HepG2 (cell line): Measurements from ENCODE around the gene FNDC3B. TPM values are rescaled to one million over a fixed set of nuclear protein-coding genes. Genes with fewer than 3 reads are reported as not detected.

Source experiments
- ATAC-seq: fragments of 200-7000 bp; cut with Tn5 transposase; 3 replicates; pipeline ENCODE4 v1.9.1; 2020; ENCODE audit warnings: mild to moderate bottlenecking, moderate library complexity
- BruUV-seq: library from RNA; stranded (reverse); fragments of 400-500 nt; replicated peaks from 2 replicates; lab custom pipeline; 2021; lab: Mats Ljungman, UMichigan
- CTCF ChIA-PET: fragments of 300-600 bp; formaldehyde crosslinking; extraction: SDS; loops from one replicate; lab custom pipeline; 2021; ENCODE audit warnings: low total read pairs, inconsistent platforms, low intra/inter-chr PET ratio; lab: Yijun Ruan, JAX
- POLR2A ChIA-PET: fragments of 350-600 bp; sonication (Branson Sonifier 250); formaldehyde crosslinking; loops from one replicate; lab custom pipeline; 2020; ENCODE audit warnings: antibody characterized with exemption, inconsistent platforms; lab: Yijun Ruan, JAX
- DNase-seq: peaks from one replicate; pipeline ENCODE4 v3.0.0-alpha.2; 2015; ENCODE audit warnings: low spot score
- FAIRE-seq: peaks from 3 replicates; lab custom pipeline; 2011; peaks lifted over from hg19 to GRCh38; lab: Jason Lieb, UNC
- H2AFZ ChIP-seq: one replicate; pipeline ENCODE4 v1.6.1; 2011; ENCODE audit warnings: low read length, inconsistent platforms
- H3K27ac ChIP-seq: fragments of 300-600 bp; 3 replicates; pipeline ENCODE4 v1.8.0; 2011; ENCODE audit warnings: mixed run types, mild to moderate bottlenecking, mixed read lengths, low read length, inconsistent platforms; ENCODE audit not compliant: insufficient read depth; ENCODE audit errors: extremely low read length
- H3K27me3 ChIP-seq, 2 experiments: fragments of 200-600 bp in 1 of 2; 2 replicates in 1 of 2; 3 replicates in 1 of 2; pipeline versions ENCODE4 v1.6.0 to v1.8.0; 2011; ENCODE audit warnings: low read length in 2 of 2, mild to moderate bottlenecking in 2 of 2, moderate library complexity in 2 of 2, inconsistent platforms in 1 of 2; ENCODE audit not compliant: insufficient read depth in 2 of 2, control insufficient read depth in 1 of 2
- H3K36me3 ChIP-seq, 2 experiments: fragments of 200-600 bp in 1 of 2; replicated peaks in 1 of 2; 2 replicates in 1 of 2; 3 replicates in 1 of 2; pipeline versions ENCODE4 v1.5.1 to v1.8.0; 2011; ENCODE audit warnings: low read length in 2 of 2, inconsistent platforms in 1 of 2; ENCODE audit not compliant: insufficient read depth in 2 of 2, control insufficient read depth in 1 of 2
- H3K4me1 ChIP-seq: 2 replicates; pipeline ENCODE4 v1.5.1; 2012; ENCODE audit warnings: low read length, inconsistent platforms; ENCODE audit not compliant: insufficient read depth
- H3K4me2 ChIP-seq: 2 replicates; pipeline ENCODE4 v1.6.0; 2011; ENCODE audit warnings: low read depth, low read length, inconsistent platforms
- H3K4me3 ChIP-seq, 3 experiments: fragments of 200-600 bp in 1 of 3; sonication (generic), shearing (Covaris generic) in 1 of 3; replicated peaks in 1 of 3; 2 replicates each; pipeline ENCODE4 v1.5.1; 2011 to 2016; ENCODE audit warnings: low read length in 3 of 3, inconsistent platforms in 2 of 3, low read depth in 2 of 3, mild to moderate bottlenecking in 2 of 3, control low read depth in 1 of 3, mixed read lengths in 1 of 3; ENCODE audit not compliant: insufficient read depth in 1 of 3
- H3K79me2 ChIP-seq: one replicate; pipeline ENCODE4 v1.6.1; 2011; ENCODE audit warnings: low read length, inconsistent platforms; ENCODE audit not compliant: insufficient read depth
- H3K9ac ChIP-seq: 2 replicates; pipeline ENCODE4 v1.6.0; 2011; ENCODE audit warnings: mild to moderate bottlenecking, low read depth, low read length, inconsistent platforms; ENCODE audit not compliant: insufficient read depth
- H3K9me3 ChIP-seq: 2 replicates; pipeline ENCODE4 v1.5.1; 2012; ENCODE audit warnings: mild to moderate bottlenecking, low read length
- H4K20me1 ChIP-seq: 2 replicates; pipeline ENCODE4 v1.6.0; 2011; ENCODE audit warnings: inconsistent platforms, mild to moderate bottlenecking, low read length, moderate library complexity; ENCODE audit not compliant: insufficient read depth
- ATF7-NPFF ChIP-seq: sonication (generic); formaldehyde crosslinking; IDR thresholded peaks from 2 replicates; pipeline ENCODE4 v1.8.1; 2023; ENCODE audit warnings: mild to moderate bottlenecking, low read depth, missing genetic modification reagents, moderate library complexity
- FOXA1 ChIP-seq, 2 experiments: fragments of 450-650 bp in 1 of 2; sonication (generic) in 1 of 2; formaldehyde crosslinking in 1 of 2; IDR thresholded peaks; 2 replicates each; pipeline versions ENCODE4 v1.4.0 to v1.6.1; 2016 to 2020; ENCODE audit warnings: missing genetic modification reagents in 1 of 2
- KLF11 ChIP-seq: IDR thresholded peaks from 2 replicates; pipeline ENCODE4 v1.6.1; 2016; ENCODE audit warnings: missing compliant biosample characterization
- MXD4 ChIP-seq: IDR thresholded peaks from 2 replicates; pipeline ENCODE4 v1.6.1; 2016; ENCODE audit warnings: mild to moderate bottlenecking, missing biosample characterization, missing genetic modification reagents
- NFKBIZ ChIP-seq: IDR thresholded peaks from 2 replicates; pipeline ENCODE4 v1.6.1; 2018; ENCODE audit warnings: missing genetic modification reagents, missing compliant biosample characterization
- NKX3-1 ChIP-seq: sonication (generic); formaldehyde crosslinking; IDR thresholded peaks from 2 replicates; pipeline ENCODE4 v1.5.0; 2020; ENCODE audit warnings: missing genetic modification reagents
- PHF5A ChIP-seq: IDR thresholded peaks from one replicate; pipeline ENCODE4 v1.6.1; 2018; ENCODE audit warnings: low read depth, missing genetic modification reagents; ENCODE audit not compliant: unreplicated experiment
- POLR2A ChIP-seq, 2 experiments: IDR thresholded peaks; 2 replicates each; pipeline ENCODE4 v1.6.1; 2011; ENCODE audit warnings: low read depth in 2 of 2, low read length in 2 of 2, mild to moderate bottlenecking in 1 of 2, moderate library complexity in 1 of 2; ENCODE audit not compliant: insufficient read depth in 1 of 2
- RBM22 ChIP-seq: fragments of 200-400 bp; formaldehyde crosslinking; optimal IDR thresholded peaks from 2 replicates; pipeline ENCODE3; 2017; ENCODE audit warnings: mild to moderate bottlenecking, low read length, moderate library complexity
- REXO4 ChIP-seq: sonication (generic); formaldehyde crosslinking; IDR thresholded peaks from 2 replicates; pipeline ENCODE4 v1.8.0; 2022; ENCODE audit warnings: missing genetic modification reagents, mild to moderate bottlenecking, borderline replicate concordance
- TBP ChIP-seq: sonication (generic); formaldehyde crosslinking; IDR thresholded peaks from 2 replicates; pipeline ENCODE4 v1.5.0; 2020; ENCODE audit warnings: missing genetic modification reagents
- XRCC5 ChIP-seq: fragments of 200-400 bp; formaldehyde crosslinking; optimal IDR thresholded peaks from 2 replicates; pipeline ENCODE3; 2017; ENCODE audit warnings: mild to moderate bottlenecking, low read length
- ZNF547 ChIP-seq: sonication (generic); formaldehyde crosslinking; IDR thresholded peaks from 2 replicates; pipeline ENCODE4 v1.5.1; 2020; ENCODE audit warnings: mild to moderate bottlenecking, missing genetic modification reagents
- ZNF724P ChIP-seq: sonication (generic); formaldehyde crosslinking; IDR thresholded peaks from 2 replicates; pipeline ENCODE4 v1.8.0; 2022; ENCODE audit warnings: missing genetic modification reagents, borderline replicate concordance
- WGBS: methylation state at CpG from one replicate; pipeline ENCODE4 v1.1.6; 2017; ENCODE audit warnings: low lambda C conversion rate; 5-methylcytosine and 5-hydroxymethylcytosine counted together
- in situ Hi-C: cut with HindIII; loops from 2 replicates; pipeline ENCODE4 v1.10.0; 2017; ENCODE audit warnings: low pct_unique_long_range_greater_than_20kb; ENCODE audit not compliant: extremely low pct_ligation_motif_present
- intact Hi-C: fragments of 100-400 bp; cut with micrococcal nuclease; formaldehyde crosslinking; loops from one replicate; pipeline ENCODE4 v1.10.0; 2022; ENCODE audit not compliant: unreplicated experiment
- polyA plus RNA-seq, 8 experiments: library from polyadenylated mRNA; depleted of rRNA in 3 of 8; stranded (reverse) in 7 of 8; unstranded in 1 of 8; fragments of >200 nt; fragmentation: Illumina TruSeq in 4 of 8; extraction: Trizol in 4 of 8; gene quantifications; 2 replicates each; pipeline versions ENCODE4 v1.2.1 to v1.2.3, GENCODE V29; 2011 to 2016; ENCODE audit warnings: low read depth in 4 of 8, missing spikeins in 1 of 8, mixed read lengths in 1 of 8; ENCODE audit not compliant: insufficient read depth in 1 of 8
- total RNA-seq, 5 experiments: library from RNA; depleted of rRNA; stranded (reverse); fragments of >200 nt; fragmentation: Illumina TruSeq; extraction: Trizol; gene quantifications; 2 replicates each; pipeline ENCODE4 v1.2.3, GENCODE V29; 2016; ENCODE audit warnings: low read depth in 1 of 5
- TF ChIP-seq, protein P1 (sequence below): sonication (generic); formaldehyde crosslinking; IDR thresholded peaks from 2 replicates; pipeline ENCODE4 v1.4.0; 2020; ENCODE audit warnings: mild to moderate bottlenecking, missing genetic modification reagents
- TF ChIP-seq, protein P2 (sequence below): sonication (generic); formaldehyde crosslinking; IDR thresholded peaks from 2 replicates; pipeline ENCODE4 v1.8.0; 2022; ENCODE audit warnings: missing genetic modification reagents, low read depth, mild to moderate bottlenecking, borderline replicate concordance
- TF ChIP-seq, protein P3 (sequence below): sonication (generic); formaldehyde crosslinking; IDR thresholded peaks from 2 replicates; pipeline ENCODE4 v1.4.0; 2020; ENCODE audit warnings: missing genetic modification reagents, mild to moderate bottlenecking, borderline replicate concordance

The FNDC3B gene
- total and polyA plus RNA-seq, 2 of the 13 experiments (the other 11 are each of a cell fraction or from before 2014, with no cell fraction given), result 74.8 to 103 TPM

DNA sequence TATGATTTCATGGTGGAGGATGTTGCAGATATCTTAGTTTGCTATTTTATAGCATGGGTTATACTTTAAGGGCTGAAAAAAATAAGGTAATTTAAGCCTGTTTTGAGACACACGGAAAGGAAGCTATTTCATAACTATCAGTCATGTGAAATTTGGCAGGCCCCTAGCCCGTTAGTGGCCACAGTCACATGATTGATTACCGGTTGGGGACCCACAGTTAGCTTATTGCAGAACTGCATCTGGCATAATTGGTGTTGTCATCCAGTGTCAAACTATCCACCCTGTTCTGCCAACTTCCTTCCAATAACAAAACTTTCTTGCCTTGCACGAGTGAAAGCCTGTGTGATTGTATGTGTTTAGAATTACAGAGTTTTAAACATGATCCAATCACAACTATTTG, 35.2 kb downstream of the FNDC3B start (continued):
- TF ChIP-seq, protein P1, sequence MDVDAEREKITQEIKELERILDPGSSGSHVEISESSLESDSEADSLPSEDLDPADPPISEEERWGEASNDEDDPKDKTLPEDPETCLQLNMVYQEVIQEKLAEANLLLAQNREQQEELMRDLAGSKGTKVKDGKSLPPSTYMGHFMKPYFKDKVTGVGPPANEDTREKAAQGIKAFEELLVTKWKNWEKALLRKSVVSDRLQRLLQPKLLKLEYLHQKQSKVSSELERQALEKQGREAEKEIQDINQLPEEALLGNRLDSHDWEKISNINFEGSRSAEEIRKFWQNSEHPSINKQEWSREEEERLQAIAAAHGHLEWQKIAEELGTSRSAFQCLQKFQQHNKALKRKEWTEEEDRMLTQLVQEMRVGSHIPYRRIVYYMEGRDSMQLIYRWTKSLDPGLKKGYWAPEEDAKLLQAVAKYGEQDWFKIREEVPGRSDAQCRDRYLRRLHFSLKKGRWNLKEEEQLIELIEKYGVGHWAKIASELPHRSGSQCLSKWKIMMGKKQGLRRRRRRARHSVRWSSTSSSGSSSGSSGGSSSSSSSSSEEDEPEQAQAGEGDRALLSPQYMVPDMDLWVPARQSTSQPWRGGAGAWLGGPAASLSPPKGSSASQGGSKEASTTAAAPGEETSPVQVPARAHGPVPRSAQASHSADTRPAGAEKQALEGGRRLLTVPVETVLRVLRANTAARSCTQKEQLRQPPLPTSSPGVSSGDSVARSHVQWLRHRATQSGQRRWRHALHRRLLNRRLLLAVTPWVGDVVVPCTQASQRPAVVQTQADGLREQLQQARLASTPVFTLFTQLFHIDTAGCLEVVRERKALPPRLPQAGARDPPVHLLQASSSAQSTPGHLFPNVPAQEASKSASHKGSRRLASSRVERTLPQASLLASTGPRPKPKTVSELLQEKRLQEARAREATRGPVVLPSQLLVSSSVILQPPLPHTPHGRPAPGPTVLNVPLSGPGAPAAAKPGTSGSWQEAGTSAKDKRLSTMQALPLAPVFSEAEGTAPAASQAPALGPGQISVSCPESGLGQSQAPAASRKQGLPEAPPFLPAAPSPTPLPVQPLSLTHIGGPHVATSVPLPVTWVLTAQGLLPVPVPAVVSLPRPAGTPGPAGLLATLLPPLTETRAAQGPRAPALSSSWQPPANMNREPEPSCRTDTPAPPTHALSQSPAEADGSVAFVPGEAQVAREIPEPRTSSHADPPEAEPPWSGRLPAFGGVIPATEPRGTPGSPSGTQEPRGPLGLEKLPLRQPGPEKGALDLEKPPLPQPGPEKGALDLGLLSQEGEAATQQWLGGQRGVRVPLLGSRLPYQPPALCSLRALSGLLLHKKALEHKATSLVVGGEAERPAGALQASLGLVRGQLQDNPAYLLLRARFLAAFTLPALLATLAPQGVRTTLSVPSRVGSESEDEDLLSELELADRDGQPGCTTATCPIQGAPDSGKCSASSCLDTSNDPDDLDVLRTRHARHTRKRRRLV, result no peak
- TF ChIP-seq FOXA1 (IDR thresholded peaks at IDR 0.05) (no peak), FOXA1 (CRISPR knock-in tag; IDR thresholded peaks at IDR 0.05) (no peak), ATF7-NPFF (no peak), RBM22 (peak; percentile 47), TBP (no peak)

DNA sequence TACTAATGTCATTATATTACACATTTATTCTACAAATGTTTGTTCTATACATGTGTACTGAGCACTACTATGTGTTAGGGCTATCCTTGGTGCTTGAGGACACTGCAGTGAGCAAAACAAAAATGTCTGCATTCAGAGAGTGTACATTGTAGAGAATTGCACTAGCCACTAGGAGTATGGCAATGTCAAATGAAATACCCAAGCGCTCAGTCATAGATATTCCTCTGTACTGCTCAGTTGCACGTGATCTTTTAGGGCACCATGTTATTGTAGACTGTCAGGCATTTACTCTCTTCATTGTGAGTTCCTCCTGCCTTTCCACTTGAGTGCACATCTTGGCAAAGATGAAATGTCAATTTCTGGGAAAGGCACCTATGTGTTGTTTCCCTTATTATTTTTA, 36.8 kb downstream of the FNDC3B start:
- BruUV-seq, result no TSS peak
- H3K9me3 ChIP-seq, result no peaks in the 10 kb centered on the region
- no peak for FAIRE-seq
- WGBS, result 88% methylated on average over 2 of the region's 2 CpGs
- H3K79me2 ChIP-seq, result peaks cover 100% of the 10 kb centered on the region
- peak; percentile 22 for ATAC-seq
- no peak overlapping the region for H3K4me3 ChIP-seq
- peak overlapping the region; percentile 19; the same call in 1 of the 2 replicates for H3K4me2 ChIP-seq
- DNase-seq, result no peak
- intact Hi-C loops (no loop called here), in situ Hi-C loops (no loop called here)
- H3K36me3 ChIP-seq, result peaks cover 8 to 40% of the 10 kb centered on the region in 2 experiments
- peak overlapping the region; percentile 21 for H3K27ac ChIP-seq
- ChIA-PET CTCF (no interaction called here), POLR2A (no interaction called here)
- no peak overlapping the region for H2AFZ ChIP-seq
- no peak overlapping the region for H3K9ac ChIP-seq
- peaks cover 100% of the 10 kb centered on the region for H4K20me1 ChIP-seq
- H3K27me3 ChIP-seq, result no peaks in the 10 kb centered on the region
- peaks cover 100% of the 10 kb centered on the region for H3K4me1 ChIP-seq
- TF ChIP-seq, protein P2, sequence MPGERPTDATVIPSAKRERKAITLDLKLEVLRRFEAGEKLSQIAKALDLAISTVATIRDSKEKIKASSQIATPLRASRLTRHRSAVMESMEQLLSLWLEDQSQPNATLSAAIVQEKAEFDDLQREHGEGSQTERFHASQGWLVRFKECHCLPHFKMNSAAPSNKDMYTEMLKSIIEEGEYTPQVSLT (CRISPR knock-in tag), result no peak
- TF ChIP-seq XRCC5 (no peak), POLR2A (IDR thresholded peaks at IDR 0.05; ENCODE audit: insufficient read depth in 1 of 2, low read depth in 2 of 2, low read length in 2 of 2) (0 out of 4 replicates have a peak, but pooled peaks of 1 of the 2 experiments have one; percentile 31), NFKBIZ (CRISPR knock-in tag) (no peak), MXD4 (CRISPR knock-in tag) (no peak), REXO4 (CRISPR knock-in tag) (no peak), RBM22 (peak; percentile 95), ZNF547 (CRISPR knock-in tag) (no peak), NKX3-1 (no peak), PHF5A (CRISPR knock-in tag) (peak; percentile 50), KLF11 (no peak), ZNF724P (no peak)
- TF ChIP-seq, protein P3, sequence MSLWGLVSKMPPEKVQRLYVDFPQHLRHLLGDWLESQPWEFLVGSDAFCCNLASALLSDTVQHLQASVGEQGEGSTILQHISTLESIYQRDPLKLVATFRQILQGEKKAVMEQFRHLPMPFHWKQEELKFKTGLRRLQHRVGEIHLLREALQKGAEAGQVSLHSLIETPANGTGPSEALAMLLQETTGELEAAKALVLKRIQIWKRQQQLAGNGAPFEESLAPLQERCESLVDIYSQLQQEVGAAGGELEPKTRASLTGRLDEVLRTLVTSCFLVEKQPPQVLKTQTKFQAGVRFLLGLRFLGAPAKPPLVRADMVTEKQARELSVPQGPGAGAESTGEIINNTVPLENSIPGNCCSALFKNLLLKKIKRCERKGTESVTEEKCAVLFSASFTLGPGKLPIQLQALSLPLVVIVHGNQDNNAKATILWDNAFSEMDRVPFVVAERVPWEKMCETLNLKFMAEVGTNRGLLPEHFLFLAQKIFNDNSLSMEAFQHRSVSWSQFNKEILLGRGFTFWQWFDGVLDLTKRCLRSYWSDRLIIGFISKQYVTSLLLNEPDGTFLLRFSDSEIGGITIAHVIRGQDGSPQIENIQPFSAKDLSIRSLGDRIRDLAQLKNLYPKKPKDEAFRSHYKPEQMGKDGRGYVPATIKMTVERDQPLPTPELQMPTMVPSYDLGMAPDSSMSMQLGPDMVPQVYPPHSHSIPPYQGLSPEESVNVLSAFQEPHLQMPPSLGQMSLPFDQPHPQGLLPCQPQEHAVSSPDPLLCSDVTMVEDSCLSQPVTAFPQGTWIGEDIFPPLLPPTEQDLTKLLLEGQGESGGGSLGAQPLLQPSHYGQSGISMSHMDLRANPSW (CRISPR knock-in tag), result no peak
